ENCODE measurements around the gene MSN.
"Not testable (repeated sequence)": the region's sequence is repeated elsewhere in the genome, so short reads cannot be mapped to it uniquely, and the experiment has no call there.

Gene MSN

GRCh38 chrX:65667503-65668376, at the start of gene MSN:
TSS of gene MSN (plus strand) at chrX:65667654. CDS start at chrX:65667842, 188 bp downstream.
- DNase-seq (ENCODE audit: low spot score): peak; percentile 65

- DNase-seq (ENCODE audit: low spot score): not testable (repeated sequence)
Measured at GRCh38 chrX:65620096-65620705, 47.3 kb upstream of the MSN start.

- no peak for DNase-seq (ENCODE audit: low spot score)
Measured at GRCh38 chrX:65630771-65631170, 36.7 kb upstream of the MSN start.

GRCh38 chrX:65633826-65634225, 33.6 kb upstream of the MSN start:
- DNase-seq (ENCODE audit: low spot score): no peak

- no peak for DNase-seq (ENCODE audit: low spot score)
Measured at GRCh38 chrX:65634732-65635131, 32.7 kb upstream of the MSN start.

- DNase-seq (ENCODE audit: low spot score): no peak
Measured at GRCh38 chrX:65635378-65635777, 32.1 kb upstream of the MSN start.

- no peak for DNase-seq (ENCODE audit: low spot score)
Measured at GRCh38 chrX:65635822-65636221, 31.6 kb upstream of the MSN start.

GRCh38 chrX:65636261-65636660, 31.2 kb upstream of the MSN start:
- not testable (repeated sequence) for DNase-seq (ENCODE audit: low spot score)

GRCh38 chrX:65637335-65637734, 30.1 kb upstream of the MSN start:
- DNase-seq (ENCODE audit: low spot score): no peak

- DNase-seq (ENCODE audit: low spot score): no peak
Measured at GRCh38 chrX:65642914-65643491, 24.5 kb upstream of the MSN start.

- DNase-seq (ENCODE audit: low spot score): no peak
Measured at GRCh38 chrX:65643531-65644052, 23.9 kb upstream of the MSN start.

GRCh38 chrX:65644621-65645289, 22.7 kb upstream of the MSN start:
- peak; percentile 73 for DNase-seq (ENCODE audit: low spot score)

- DNase-seq (ENCODE audit: low spot score): no peak
Measured at GRCh38 chrX:65647801-65648200, 19.7 kb upstream of the MSN start.

GRCh38 chrX:65652098-65652497, 15.4 kb upstream of the MSN start:
- DNase-seq (ENCODE audit: low spot score): no peak

- not testable (repeated sequence) for DNase-seq (ENCODE audit: low spot score)
Measured at GRCh38 chrX:65657009-65657441, 10.4 kb upstream of the MSN start.

- no peak for DNase-seq (ENCODE audit: low spot score)
Measured at GRCh38 chrX:65657659-65658058, 9.8 kb upstream of the MSN start.

GRCh38 chrX:65658229-65658628, 9.2 kb upstream of the MSN start:
- DNase-seq (ENCODE audit: low spot score): no peak

- no peak for DNase-seq (ENCODE audit: low spot score)
Measured at GRCh38 chrX:65667157-65667502, 324 bp upstream of the MSN start.

- DNase-seq (ENCODE audit: low spot score): peak; percentile 61
Measured at GRCh38 chrX:65668377-65669310, 1.2 kb downstream of the MSN start.

GRCh38 chrX:65671286-65671685, 3.8 kb downstream of the MSN start:
- DNase-seq (ENCODE audit: low spot score): no peak

- no peak for DNase-seq (ENCODE audit: low spot score)
Measured at GRCh38 chrX:65671966-65672365, 4.5 kb downstream of the MSN start.
